ENCODE measurements around the gene FKBP7.

DNA sequence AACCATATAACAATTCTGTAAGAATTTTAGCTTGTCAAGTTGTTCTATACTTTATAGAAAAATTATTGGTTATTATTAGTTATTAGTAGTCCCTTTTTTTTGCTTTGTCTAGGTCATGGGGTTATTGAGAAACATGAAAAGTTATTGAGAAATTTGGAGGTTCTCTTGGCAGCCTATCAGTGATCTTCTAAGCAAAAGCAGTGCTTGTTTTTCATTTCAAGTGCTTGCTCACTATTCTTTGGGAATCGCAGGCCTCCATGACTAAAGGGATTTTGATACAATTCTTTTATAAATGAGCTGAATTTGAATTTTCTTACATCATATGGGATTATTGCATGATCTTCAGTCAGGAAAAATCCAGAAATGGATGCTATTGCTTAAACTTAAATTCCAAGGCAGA lies 27.7 kb upstream of the FKBP7 start:
- TF ChIP-seq CTCF (conservative IDR thresholded peaks at IDR 0.05): no peak
- TF ChIP-seq ZFX (IDR thresholded peaks at IDR 0.05): no peak
